K562 (cell line): ENCODE data around the gene MUC3A. TPM values are rescaled to one million over a fixed set of nuclear protein-coding genes. Genes with fewer than 3 reads are reported as not detected.

Source experiments
- ATAC-seq: fragments of 200-7000 bp; cut with Tn5 transposase; 3 replicates; pipeline ENCODE4 v1.9.1; 2020; ENCODE audit warnings: moderate library complexity
- BruUV-seq: library from RNA; stranded (reverse); fragments of 400-500 nt; replicated peaks from 2 replicates; lab custom pipeline; 2021; lab: Mats Ljungman, UMichigan
- CTCF ChIA-PET: fragments of 300-600 bp; formaldehyde crosslinking; extraction: SDS; loops from one replicate; lab custom pipeline; 2021; ENCODE audit warnings: low intra/inter-chr PET ratio; lab: Yijun Ruan, JAX
- POLR2A ChIA-PET: fragments of 300-600, 350-650 bp; sonication (Branson Sonifier 250); formaldehyde crosslinking; extraction: SDS; loops from one replicate; lab custom pipeline; 2021; ENCODE audit warnings: antibody characterized with exemption, inconsistent platforms; lab: Yijun Ruan, JAX
- DNase-seq, 4 experiments: peaks; one replicate each; pipeline versions ENCODE4 v3.0.0 to v3.0.0-alpha.2; 2011 to 2018; ENCODE audit warnings: low spot score in 3 of 4, mixed read lengths in 3 of 4; ENCODE audit errors: extremely low read depth in 1 of 4
- FAIRE-seq: peaks from 2 replicates; lab custom pipeline; 2011; peaks lifted over from hg19 to GRCh38; lab: Jason Lieb, UNC
- H2AFZ ChIP-seq: 2 replicates; pipeline ENCODE4 v1.6.0; 2011; ENCODE audit warnings: low read depth, low read length, control low read depth, inconsistent platforms
- H3K27ac ChIP-seq: fragments of 200-600 bp; 3 replicates; pipeline ENCODE4 v1.8.0; 2011; ENCODE audit warnings: low read depth, mild to moderate bottlenecking, control low read depth, inconsistent platforms, low read length, moderate library complexity, mixed read lengths; ENCODE audit errors: extremely low read depth
- H3K27me3 ChIP-seq, 2 experiments: fragments of 300-600 bp in 1 of 2; 2 replicates in 1 of 2; 3 replicates in 1 of 2; pipeline versions ENCODE4 v1.6.0 to v1.8.0; 2011; ENCODE audit warnings: inconsistent platforms in 2 of 2, low read length in 2 of 2, mild to moderate bottlenecking in 1 of 2, mixed read lengths in 1 of 2, moderate library complexity in 1 of 2; ENCODE audit not compliant: control insufficient read depth in 2 of 2, insufficient read depth in 2 of 2
- H3K36me3 ChIP-seq: fragments of 300-600 bp; 3 replicates; pipeline ENCODE4 v1.8.0; 2011; ENCODE audit warnings: mild to moderate bottlenecking, low read length, inconsistent platforms; ENCODE audit not compliant: control insufficient read depth, insufficient read depth
- H3K4me1 ChIP-seq, 2 experiments: fragments of 200-600 bp in 1 of 2; replicated peaks in 1 of 2; 2 replicates in 1 of 2; 3 replicates in 1 of 2; pipeline versions ENCODE4 v1.5.1 to v1.8.0; 2011; ENCODE audit warnings: inconsistent platforms in 2 of 2, low read length in 2 of 2, mild to moderate bottlenecking in 1 of 2, mixed read lengths in 1 of 2, moderate library complexity in 1 of 2; ENCODE audit not compliant: control insufficient read depth in 2 of 2, insufficient read depth in 2 of 2
- H3K4me2 ChIP-seq: 2 replicates; pipeline ENCODE4 v1.6.1; 2011; ENCODE audit warnings: low read length, control low read depth, inconsistent platforms, mixed read lengths; ENCODE audit not compliant: insufficient read depth
- H3K4me3 ChIP-seq: fragments of 200-600 bp; sonication (generic), shearing (Covaris generic); 2 replicates; pipeline ENCODE4 v1.5.1; 2016; ENCODE audit warnings: control low read depth, inconsistent platforms
- H3K79me2 ChIP-seq: fragments of 200-600 bp; 3 replicates; pipeline ENCODE4 v1.8.0; 2011; ENCODE audit warnings: low read length, inconsistent platforms; ENCODE audit not compliant: control insufficient read depth, insufficient read depth
- H3K9ac ChIP-seq, 2 experiments: 2 replicates each; pipeline versions ENCODE4 v1.6.0 to v1.6.1; 2011; ENCODE audit warnings: low read depth in 2 of 2, low read length in 2 of 2, control low read depth in 1 of 2, inconsistent platforms in 1 of 2, mild to moderate bottlenecking in 1 of 2, mixed read lengths in 1 of 2; ENCODE audit not compliant: insufficient read depth in 1 of 2
- H3K9me1 ChIP-seq: one replicate; pipeline ENCODE4 v1.6.0; 2011; ENCODE audit warnings: inconsistent platforms, mild to moderate bottlenecking, low read length, moderate library complexity; ENCODE audit not compliant: control insufficient read depth, insufficient read depth
- H3K9me3 ChIP-seq: replicated peaks from 2 replicates; pipeline ENCODE4 v1.5.1; 2011; ENCODE audit warnings: low read depth, low read length, inconsistent platforms; ENCODE audit not compliant: control insufficient read depth, insufficient read depth
- H4K20me1 ChIP-seq: replicated peaks from 2 replicates; pipeline ENCODE4 v1.6.1; 2011; ENCODE audit warnings: low read length, inconsistent platforms, mixed read lengths; ENCODE audit not compliant: control insufficient read depth, insufficient read depth
- AFF4 ChIP-seq: sonication (generic); formaldehyde crosslinking; IDR thresholded peaks from 2 replicates; pipeline ENCODE4 v1.8.0; 2023; ENCODE audit warnings: mild to moderate bottlenecking, missing genetic modification reagents
- ARID4B ChIP-seq: sonication (generic); formaldehyde crosslinking; IDR thresholded peaks from 2 replicates; pipeline ENCODE4 v1.8.0; 2022; ENCODE audit warnings: mild to moderate bottlenecking, missing genetic modification reagents
- ATF4 ChIP-seq: fragments of 450-650 bp; formaldehyde crosslinking; IDR thresholded peaks from 2 replicates; pipeline ENCODE4 v1.4.0; 2022; ENCODE audit warnings: mild to moderate bottlenecking, moderate library complexity
- BHLHE40 ChIP-seq: IDR thresholded peaks from 2 replicates; pipeline ENCODE4 v1.6.1; 2011; ENCODE audit warnings: low read length, improper control_type of control experiment
- CHCHD3 ChIP-seq: fragments of 250-450 bp; sonication (Bioruptor Pico); IDR thresholded peaks from 2 replicates; pipeline ENCODE4 v2.1.2; 2022; ENCODE audit warnings: mild to moderate bottlenecking
- MTA3 ChIP-seq: fragments of 450-650 bp; formaldehyde crosslinking; IDR thresholded peaks from 2 replicates; pipeline ENCODE4 v1.6.1; 2017; ENCODE audit warnings: mild to moderate bottlenecking, borderline replicate concordance
- NR1H2 ChIP-seq: sonication (generic); formaldehyde crosslinking; IDR thresholded peaks from 2 replicates; pipeline ENCODE4 v1.4.0; 2020; ENCODE audit warnings: mild to moderate bottlenecking, missing genetic modification reagents
- POLR2G ChIP-seq: fragments of 200-400 bp; formaldehyde crosslinking; IDR thresholded peaks from 2 replicates; pipeline ENCODE4 v1.6.1; 2017; ENCODE audit warnings: low read depth, mild to moderate bottlenecking, antibody characterized with exemption, low read length, moderate library complexity
- POLR2H ChIP-seq: IDR thresholded peaks from 2 replicates; pipeline ENCODE4 v1.6.1; 2016; ENCODE audit warnings: missing genetic modification characterization, low read depth, mild to moderate bottlenecking, control low read depth, missing compliant biosample characterization, moderate library complexity
- RFX1 ChIP-seq: fragments of 450-650 bp; IDR thresholded peaks from 2 replicates; pipeline ENCODE4 v1.6.1; 2016; ENCODE audit warnings: mild to moderate bottlenecking, moderate library complexity
- USF1 ChIP-seq: sonication (generic); formaldehyde crosslinking; IDR thresholded peaks from 2 replicates; pipeline ENCODE4 v1.9.0; 2022; ENCODE audit warnings: mild to moderate bottlenecking, missing genetic modification reagents
- WGBS: fragments of 100-300 bp; shearing (Covaris generic); methylation state at CpG from one replicate; pipeline ENCODE4 v1.1.6; 2016; ENCODE audit warnings: low coverage, mixed read lengths; ENCODE audit not compliant: insufficient coverage; ENCODE audit errors: missing lambda C conversion rate; 5-methylcytosine and 5-hydroxymethylcytosine counted together
- in situ Hi-C: fragments of 300-500 bp; cut with MboI; formaldehyde crosslinking; loops from 4 replicates; pipeline ENCODE4 v1.15.0; 2018; ENCODE audit warnings: inconsistent platforms, mixed read lengths
- intact Hi-C: fragments of 100-400 bp; cut with micrococcal nuclease; formaldehyde crosslinking; loops from 2 replicates; pipeline ENCODE4 v1.14.2; 2022
- polyA plus RNA-seq, 8 experiments: library from polyadenylated mRNA; depleted of rRNA in 4 of 8; stranded (reverse) in 5 of 8; unstranded in 3 of 8; fragments of >200 nt; fragmentation: Nextera tagmentation in 2 of 8; fragmentation: Illumina TruSeq in 1 of 8; extraction: Ambion mirVana in 2 of 8; extraction: Trizol in 1 of 8; gene quantifications; 2 replicates each; pipeline versions ENCODE4 v1.2.1 to v1.2.3, GENCODE V29; 2011 to 2014; ENCODE audit warnings: inconsistent platforms in 1 of 8, missing spikeins in 1 of 8
- total RNA-seq, 7 experiments: library from RNA; depleted of rRNA in 6 of 7; stranded (reverse); fragments of >200 nt in 6 of 7; fragmentation: Illumina TruSeq in 2 of 7; extraction: Trizol in 2 of 7; gene quantifications; 2 replicates each; pipeline versions ENCODE4 v1.2.1 to v1.2.3, GENCODE V29; 2011 to 2021; ENCODE audit warnings: low replicate concordance in 1 of 7

Gene MUC3A
- total and polyA plus RNA-seq, 9 of the 15 experiments (the other 6 are each of a cell fraction or from before 2014, with no cell fraction given), result 0.06 to 2.2 (median 0.20) TPM; not detected in 1

GRCh38 chr7:100963386-100963785, 14.1 kb downstream of the MUC3A start:
- Histone ChIP-seq H4K20me1 (peaks cover 16% of the 10 kb centered on the region), H3K4me3 (no peak overlapping the region), H3K27me3 (peaks cover 49 to 80% of the 10 kb centered on the region in 2 experiments), H3K9ac (peak overlapping the region in 1 of 2 experiments; percentile 12; a peak in 1 of 4 replicates), H3K4me1 (peaks cover 12 to 25% of the 10 kb centered on the region in 2 experiments; a peak in 4 of 5 replicates), H3K9me3 (no peaks in the 10 kb centered on the region), H2AFZ (no peak overlapping the region), H3K36me3 (no peaks in the 10 kb centered on the region), H3K4me2 (no peak overlapping the region), H3K27ac (no peak overlapping the region), H3K9me1 (peaks cover 10% of the 10 kb centered on the region), H3K79me2 (no peaks in the 10 kb centered on the region)
- ATAC-seq (no peak), FAIRE-seq (no peak), DNase-seq (peak in 1 of 4 experiments; percentile 13)
- intact Hi-C loops (no loop called here), in situ Hi-C loops (no loop called here)
- TF ChIP-seq RFX1 (no peak), ARID4B (CRISPR knock-in tag) (no peak), BHLHE40 (no peak), POLR2G (no peak), NR1H2 (no peak), ATF4 (CRISPR knock-in tag) (no peak), POLR2H (tag) (no peak), MTA3 (no peak), USF1 (CRISPR knock-in tag) (no peak), CHCHD3 (CRISPR knock-in tag) (no peak), AFF4 (no peak)
- CTCF ChIA-PET, result no interaction called here
- POLR2A ChIA-PET, result interaction anchor here (0.5 kb wide), 1 partner anchor 23 kb away, joined by 3 read pairs; no protein-coding TSS in a partner anchor
- BruUV-seq, result no TSS peak
- 4% methylated on average over 12 of the region's 12 CpGs for whole genome bisulfite sequencing
